K562 (cell line): ENCODE measurements around the gene EIF3I. TPM values are rescaled to one million over a fixed set of nuclear protein-coding genes. Genes with fewer than 3 reads are reported as not detected.
A peak's percentile ranks its signal among the peaks of the same experiment; 100 is the strongest.

Experiments
- ADNP ChIP-seq: fragments of 200-800 bp; sonication (Bioruptor generic); IDR thresholded peaks from 2 replicates; pipeline ENCODE4 v1.6.1; 2016; ENCODE audit warnings: missing genetic modification characterization, missing compliant biosample characterization
- FOXM1 ChIP-seq, 2 experiments: fragments of 450-650 bp in 1 of 2; sonication (generic) in 1 of 2; formaldehyde crosslinking in 1 of 2; IDR thresholded peaks; 2 replicates each; pipeline versions ENCODE4 v1.6.1 to v1.9.0; 2017 to 2022; ENCODE audit warnings: low read depth in 2 of 2, mild to moderate bottlenecking in 2 of 2, missing genetic modification reagents in 1 of 2, moderate library complexity in 1 of 2
- HMGN3 ChIP-seq: IDR thresholded peaks from 2 replicates; pipeline ENCODE4 v1.6.1; 2011; ENCODE audit warnings: borderline replicate concordance, low read depth, mild to moderate bottlenecking, mixed read lengths, low read length; ENCODE audit not compliant: insufficient read length; ENCODE audit errors: extremely low read depth
- JUN ChIP-seq, 2 experiments: sonication (generic) in 1 of 2; formaldehyde crosslinking in 1 of 2; IDR thresholded peaks; 2 replicates each; pipeline versions ENCODE4 v1.6.1 to v1.8.0; 2012 to 2022; ENCODE audit warnings: borderline replicate concordance in 2 of 2, mild to moderate bottlenecking in 2 of 2, improper control_type of control experiment in 1 of 2, low read depth in 1 of 2, low read length in 1 of 2, missing genetic modification reagents in 1 of 2
- NEUROD1 ChIP-seq: fragments of 150-350 bp; IDR thresholded peaks from 2 replicates; pipeline ENCODE4 v1.6.1; 2014; ENCODE audit warnings: borderline replicate concordance, low read length, low read depth; ENCODE audit not compliant: partially characterized antibody
- NR2C1 ChIP-seq, 2 experiments: fragments of 450-650 bp; IDR thresholded peaks; 2 replicates each; pipeline ENCODE4 v1.6.1; 2017; ENCODE audit warnings: mild to moderate bottlenecking in 2 of 2, antibody characterized with exemption in 1 of 2, inconsistent platforms in 1 of 2, missing compliant biosample characterization in 1 of 2, missing genetic modification characterization in 1 of 2
- NUFIP1 ChIP-seq: fragments of 450-650 bp; IDR thresholded peaks from 2 replicates; pipeline ENCODE4 v1.6.1; 2018; ENCODE audit not compliant: partially characterized antibody
- SP1 ChIP-seq: sonication (generic); formaldehyde crosslinking; IDR thresholded peaks from 2 replicates; pipeline ENCODE4 v1.8.1; 2022; ENCODE audit warnings: mild to moderate bottlenecking, missing genetic modification reagents
- THRAP3 ChIP-seq: fragments of 450-650 bp; IDR thresholded peaks from 2 replicates; pipeline ENCODE4 v1.6.1; 2016; ENCODE audit warnings: mild to moderate bottlenecking, inconsistent platforms, borderline replicate concordance
- ZC3H11A ChIP-seq: IDR thresholded peaks from 2 replicates; pipeline ENCODE4 v1.6.1; 2012; ENCODE audit warnings: low read depth, low read length, improper control_type of control experiment
- polyA plus RNA-seq, 8 experiments: library from polyadenylated mRNA; depleted of rRNA in 4 of 8; stranded (reverse) in 5 of 8; unstranded in 3 of 8; fragments of >200 nt; fragmentation: Nextera tagmentation in 2 of 8; fragmentation: Illumina TruSeq in 1 of 8; extraction: Ambion mirVana in 2 of 8; extraction: Trizol in 1 of 8; gene quantifications; 2 replicates each; pipeline versions ENCODE4 v1.2.1 to v1.2.3, GENCODE V29; 2011 to 2014; ENCODE audit warnings: inconsistent platforms in 1 of 8, missing spikeins in 1 of 8
- total RNA-seq, 7 experiments: library from RNA; depleted of rRNA in 6 of 7; stranded (reverse); fragments of >200 nt in 6 of 7; fragmentation: Illumina TruSeq in 2 of 7; extraction: Trizol in 2 of 7; gene quantifications; 2 replicates each; pipeline versions ENCODE4 v1.2.1 to v1.2.3, GENCODE V29; 2011 to 2021; ENCODE audit warnings: low replicate concordance in 1 of 7
- TF ChIP-seq, protein P1 (sequence below): sonication (generic); formaldehyde crosslinking; IDR thresholded peaks from 2 replicates; pipeline ENCODE4 v1.8.0; 2022; ENCODE audit warnings: mild to moderate bottlenecking, missing genetic modification reagents
- TF ChIP-seq, protein P2 (sequence below): fragments of 450-650 bp; formaldehyde crosslinking; IDR thresholded peaks from 2 replicates; pipeline ENCODE4 v1.4.0; 2020; ENCODE audit warnings: mild to moderate bottlenecking, moderate library complexity
- TF ChIP-seq, protein P3 (sequence below): sonication (generic); formaldehyde crosslinking; IDR thresholded peaks from 2 replicates; pipeline ENCODE4 v1.8.0; 2023; ENCODE audit warnings: mild to moderate bottlenecking, missing genetic modification reagents

Gene EIF3I
- total and polyA plus RNA-seq, 9 of the 15 experiments (the other 6 are each of a cell fraction or from before 2014, with no cell fraction given), result 414 to 1,526 (median 635) TPM

DNA sequence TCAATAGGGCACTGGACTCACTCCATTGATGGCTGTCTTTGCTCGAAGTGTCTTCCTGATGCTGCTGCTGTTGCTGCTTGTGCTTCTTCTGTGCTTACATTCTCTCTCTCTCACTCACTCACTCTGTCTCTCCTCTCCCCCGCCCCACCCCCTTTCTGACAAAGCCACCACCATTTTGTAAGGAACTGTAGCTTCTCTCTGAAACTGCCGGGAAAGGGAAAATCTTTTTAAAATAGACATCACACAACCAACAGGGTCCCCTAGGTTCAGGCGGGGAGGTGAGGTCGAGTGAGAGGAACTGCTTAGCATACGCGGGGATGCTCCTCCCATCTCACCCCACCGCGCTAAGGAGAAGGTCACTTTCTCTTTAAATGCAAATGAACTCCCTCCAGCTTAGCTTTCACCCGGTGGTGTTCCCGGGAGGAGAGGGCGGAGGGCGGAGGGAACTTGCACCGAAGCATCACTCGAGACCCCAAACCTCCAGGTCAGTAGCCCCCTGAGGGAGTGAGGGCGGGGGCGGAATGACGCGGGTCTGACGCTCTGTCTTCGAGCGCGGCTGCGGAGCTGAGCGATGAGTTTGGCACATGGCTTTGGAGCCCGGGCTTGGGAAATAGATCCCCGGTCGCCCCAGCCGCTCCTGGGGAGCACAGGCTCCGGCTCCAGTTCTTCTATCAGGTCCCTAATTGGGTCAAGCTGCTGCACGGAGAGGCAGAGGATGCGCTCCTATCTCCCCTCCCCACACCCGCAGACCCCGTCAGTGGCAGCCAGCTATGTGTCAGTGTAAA, 21.8 kb upstream of the EIF3I start, which contains the start of gene CCDC28B (continued):
- TF ChIP-seq, protein P1, sequence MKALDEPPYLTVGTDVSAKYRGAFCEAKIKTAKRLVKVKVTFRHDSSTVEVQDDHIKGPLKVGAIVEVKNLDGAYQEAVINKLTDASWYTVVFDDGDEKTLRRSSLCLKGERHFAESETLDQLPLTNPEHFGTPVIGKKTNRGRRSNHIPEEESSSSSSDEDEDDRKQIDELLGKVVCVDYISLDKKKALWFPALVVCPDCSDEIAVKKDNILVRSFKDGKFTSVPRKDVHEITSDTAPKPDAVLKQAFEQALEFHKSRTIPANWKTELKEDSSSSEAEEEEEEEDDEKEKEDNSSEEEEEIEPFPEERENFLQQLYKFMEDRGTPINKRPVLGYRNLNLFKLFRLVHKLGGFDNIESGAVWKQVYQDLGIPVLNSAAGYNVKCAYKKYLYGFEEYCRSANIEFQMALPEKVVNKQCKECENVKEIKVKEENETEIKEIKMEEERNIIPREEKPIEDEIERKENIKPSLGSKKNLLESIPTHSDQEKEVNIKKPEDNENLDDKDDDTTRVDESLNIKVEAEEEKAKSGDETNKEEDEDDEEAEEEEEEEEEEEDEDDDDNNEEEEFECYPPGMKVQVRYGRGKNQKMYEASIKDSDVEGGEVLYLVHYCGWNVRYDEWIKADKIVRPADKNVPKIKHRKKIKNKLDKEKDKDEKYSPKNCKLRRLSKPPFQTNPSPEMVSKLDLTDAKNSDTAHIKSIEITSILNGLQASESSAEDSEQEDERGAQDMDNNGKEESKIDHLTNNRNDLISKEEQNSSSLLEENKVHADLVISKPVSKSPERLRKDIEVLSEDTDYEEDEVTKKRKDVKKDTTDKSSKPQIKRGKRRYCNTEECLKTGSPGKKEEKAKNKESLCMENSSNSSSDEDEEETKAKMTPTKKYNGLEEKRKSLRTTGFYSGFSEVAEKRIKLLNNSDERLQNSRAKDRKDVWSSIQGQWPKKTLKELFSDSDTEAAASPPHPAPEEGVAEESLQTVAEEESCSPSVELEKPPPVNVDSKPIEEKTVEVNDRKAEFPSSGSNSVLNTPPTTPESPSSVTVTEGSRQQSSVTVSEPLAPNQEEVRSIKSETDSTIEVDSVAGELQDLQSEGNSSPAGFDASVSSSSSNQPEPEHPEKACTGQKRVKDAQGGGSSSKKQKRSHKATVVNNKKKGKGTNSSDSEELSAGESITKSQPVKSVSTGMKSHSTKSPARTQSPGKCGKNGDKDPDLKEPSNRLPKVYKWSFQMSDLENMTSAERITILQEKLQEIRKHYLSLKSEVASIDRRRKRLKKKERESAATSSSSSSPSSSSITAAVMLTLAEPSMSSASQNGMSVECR (CRISPR knock-in tag), result peak; percentile 86
- TF ChIP-seq NUFIP1, result no peak
- no peak for TF ChIP-seq ADNP (tag)
- TF ChIP-seq, protein P2, sequence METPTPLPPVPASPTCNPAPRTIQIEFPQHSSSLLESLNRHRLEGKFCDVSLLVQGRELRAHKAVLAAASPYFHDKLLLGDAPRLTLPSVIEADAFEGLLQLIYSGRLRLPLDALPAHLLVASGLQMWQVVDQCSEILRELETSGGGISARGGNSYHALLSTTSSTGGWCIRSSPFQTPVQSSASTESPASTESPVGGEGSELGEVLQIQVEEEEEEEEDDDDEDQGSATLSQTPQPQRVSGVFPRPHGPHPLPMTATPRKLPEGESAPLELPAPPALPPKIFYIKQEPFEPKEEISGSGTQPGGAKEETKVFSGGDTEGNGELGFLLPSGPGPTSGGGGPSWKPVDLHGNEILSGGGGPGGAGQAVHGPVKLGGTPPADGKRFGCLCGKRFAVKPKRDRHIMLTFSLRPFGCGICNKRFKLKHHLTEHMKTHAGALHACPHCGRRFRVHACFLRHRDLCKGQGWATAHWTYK (CRISPR knock-in tag), result no peak
- TF ChIP-seq, protein P3, sequence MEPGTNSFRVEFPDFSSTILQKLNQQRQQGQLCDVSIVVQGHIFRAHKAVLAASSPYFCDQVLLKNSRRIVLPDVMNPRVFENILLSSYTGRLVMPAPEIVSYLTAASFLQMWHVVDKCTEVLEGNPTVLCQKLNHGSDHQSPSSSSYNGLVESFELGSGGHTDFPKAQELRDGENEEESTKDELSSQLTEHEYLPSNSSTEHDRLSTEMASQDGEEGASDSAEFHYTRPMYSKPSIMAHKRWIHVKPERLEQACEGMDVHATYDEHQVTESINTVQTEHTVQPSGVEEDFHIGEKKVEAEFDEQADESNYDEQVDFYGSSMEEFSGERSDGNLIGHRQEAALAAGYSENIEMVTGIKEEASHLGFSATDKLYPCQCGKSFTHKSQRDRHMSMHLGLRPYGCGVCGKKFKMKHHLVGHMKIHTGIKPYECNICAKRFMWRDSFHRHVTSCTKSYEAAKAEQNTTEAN (CRISPR knock-in tag), result no peak
- peak; percentile 53; the same call in 1 of the 2 replicates for TF ChIP-seq NR2C1 (IDR thresholded peaks at IDR 0.05)
- TF ChIP-seq NR2C1 (tag; IDR thresholded peaks at IDR 0.05), result peak; percentile 56
- peak; percentile 16 for TF ChIP-seq NEUROD1
- 0 out of 2 replicates have a peak, but pooled peaks have one; percentile 50 for TF ChIP-seq THRAP3
- peak; percentile 29 for TF ChIP-seq HMGN3
- peak; percentile 35; the same call in 1 of the 2 replicates for TF ChIP-seq ZC3H11A
- TF ChIP-seq FOXM1 (IDR thresholded peaks at IDR 0.05; ENCODE audit: low read depth), result peak; percentile 45; the same call in 1 of the 2 replicates
- TF ChIP-seq FOXM1 (CRISPR knock-in tag; IDR thresholded peaks at IDR 0.05; ENCODE audit: low read depth), result peak; percentile 88
- peak; percentile 71 for TF ChIP-seq SP1 (CRISPR knock-in tag)
- TF ChIP-seq JUN (IDR thresholded peaks at IDR 0.05; ENCODE audit: borderline replicate concordance, low read depth, low read length), result no peak
- peak; percentile 73; the same call in 1 of the 2 replicates for TF ChIP-seq JUN (CRISPR knock-in tag; IDR thresholded peaks at IDR 0.05; ENCODE audit: borderline replicate concordance)
